GOT3 (cell line): ENCODE data around the gene SCNN1G.

Experiments
- DNase-seq: peaks from one replicate; lab custom pipeline; 2025; ENCODE audit warnings: mixed read lengths; lab: John Stamatoyannopoulos, UW

Gene SCNN1G

DNA sequence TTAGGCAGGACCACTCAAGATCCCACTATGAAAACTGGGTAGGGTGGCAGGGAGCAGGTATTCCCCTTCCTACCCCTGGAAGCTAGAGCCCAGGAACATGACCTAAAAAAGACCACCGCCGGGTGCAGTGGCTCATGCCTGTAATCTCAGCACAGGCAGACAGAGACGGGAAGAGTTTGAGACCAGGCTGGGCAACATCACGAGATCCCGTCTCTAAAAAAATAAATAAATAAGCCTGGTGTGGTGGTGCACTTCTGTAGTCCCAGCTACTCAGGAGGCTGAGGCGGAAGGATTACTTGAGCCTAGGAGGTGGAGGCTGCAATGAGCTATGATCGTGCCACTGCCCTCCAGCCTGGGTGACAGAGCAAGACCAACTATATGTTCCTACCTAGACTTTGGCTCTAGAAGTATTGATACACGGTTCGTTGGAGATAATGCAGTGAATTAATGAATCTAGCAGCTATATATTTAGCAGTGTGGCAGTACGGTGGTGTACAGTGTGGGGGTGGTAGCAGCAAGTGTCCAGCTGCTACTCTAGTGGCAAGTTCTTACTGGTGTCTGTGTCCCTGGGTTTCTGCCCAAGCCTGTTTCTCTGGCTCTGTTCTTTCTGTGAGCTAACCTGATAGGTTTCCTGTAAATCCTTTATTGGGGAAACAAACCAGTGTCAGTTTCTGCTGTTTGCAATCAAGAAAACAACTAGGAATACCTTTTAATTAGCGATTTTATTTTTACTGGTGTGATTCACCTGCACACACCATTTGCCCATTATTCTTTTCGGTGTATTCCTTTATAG is 30.0 kb upstream of the SCNN1G start:
- DNase-seq: no peak

DNA sequence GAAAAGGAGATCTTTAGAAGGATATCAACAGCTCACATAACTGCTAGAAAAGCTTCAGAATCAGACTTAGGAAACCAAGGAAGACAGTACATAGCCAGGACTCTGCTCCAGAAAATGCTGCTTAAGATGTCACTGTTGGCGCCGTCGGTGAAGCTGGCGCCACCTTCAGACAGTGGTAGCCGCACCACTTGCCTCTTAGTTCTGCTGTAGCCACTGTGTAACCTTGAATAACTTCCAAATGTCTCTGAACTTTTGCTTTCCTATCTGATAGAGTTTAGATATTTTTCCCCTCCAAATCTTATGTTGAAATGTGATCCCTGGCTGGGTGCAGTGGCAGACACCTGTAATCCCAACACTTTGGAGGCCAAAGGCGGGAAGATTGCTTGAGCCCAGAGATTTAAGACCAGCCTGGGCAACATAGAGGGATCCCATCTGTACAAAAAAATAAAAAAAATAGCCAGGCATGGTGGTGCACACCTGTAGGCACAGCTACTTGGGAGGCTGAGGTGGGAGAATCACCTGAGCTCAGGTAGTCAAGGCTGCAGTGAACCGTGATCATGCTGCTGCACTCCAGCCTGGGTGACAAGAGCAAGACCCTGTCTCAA is 27.0 kb upstream of the SCNN1G start:
- DNase-seq: no peak

DNA sequence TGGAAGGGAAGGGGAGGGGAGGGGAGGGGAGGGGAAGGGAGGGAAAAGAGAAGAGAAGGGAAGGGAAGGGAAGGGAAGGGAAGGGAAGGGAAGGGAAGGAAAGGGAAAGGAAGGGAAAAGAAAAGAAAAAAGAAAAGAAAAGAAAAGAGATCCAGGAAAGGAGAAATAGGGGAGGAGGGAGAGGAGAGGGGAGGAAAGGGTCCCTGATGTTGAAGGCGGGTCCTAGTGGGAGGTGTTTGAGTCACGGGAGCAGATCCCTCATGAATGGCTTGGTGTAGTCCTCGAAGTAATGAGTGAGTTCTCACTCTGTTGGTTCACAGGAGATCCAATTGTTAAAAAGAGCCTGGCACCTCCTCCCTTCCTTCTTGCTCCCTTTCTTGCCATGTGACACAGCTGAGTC is 26.4 kb upstream of the SCNN1G start:
- no peak for DNase-seq

DNA sequence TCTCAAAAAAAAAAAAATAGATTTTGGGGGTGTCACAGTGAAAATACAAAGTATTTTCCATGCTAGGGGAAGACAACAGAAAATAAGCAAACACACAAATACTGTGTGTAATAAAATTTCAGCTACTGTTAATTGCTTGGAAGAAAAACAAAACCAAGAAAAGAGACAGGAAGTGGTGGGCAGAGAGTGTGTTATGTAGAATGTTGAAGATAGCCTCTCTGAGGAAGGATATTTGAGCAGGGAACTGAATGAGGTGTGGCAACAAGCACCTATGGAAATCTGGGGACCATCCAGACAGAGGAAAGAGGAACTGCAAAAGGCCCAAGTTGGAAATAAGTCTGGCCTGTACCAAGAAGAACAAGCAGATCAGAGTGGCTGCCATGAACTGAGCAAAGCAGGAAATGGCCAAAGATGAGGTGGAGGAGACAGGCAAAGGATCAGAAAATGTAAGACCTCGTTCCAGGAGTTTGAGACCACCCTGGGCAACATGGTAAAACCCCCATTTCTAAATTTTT is 25.5 kb upstream of the SCNN1G start:
- no peak for DNase-seq

DNA sequence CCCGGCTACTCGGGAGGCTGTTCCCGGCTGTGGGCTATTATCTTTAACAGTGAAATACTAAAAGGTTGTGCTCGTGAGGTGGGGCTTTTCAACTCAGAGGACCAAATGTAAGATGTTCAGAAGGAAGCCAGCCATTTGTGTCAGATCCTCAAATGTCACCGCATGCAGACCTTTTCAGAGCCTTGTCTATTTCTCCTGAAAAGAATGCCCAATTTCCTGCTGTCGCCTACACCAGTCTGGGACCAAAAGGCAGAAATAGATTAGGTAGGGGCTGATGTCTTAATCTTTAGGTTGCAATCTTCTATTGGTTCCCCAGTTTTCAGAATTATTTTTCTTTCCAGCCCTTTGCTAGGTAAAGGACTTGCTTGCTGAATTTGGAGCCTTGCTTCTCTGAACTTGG is 24.4 kb upstream of the SCNN1G start:
- no peak for DNase-seq

DNA sequence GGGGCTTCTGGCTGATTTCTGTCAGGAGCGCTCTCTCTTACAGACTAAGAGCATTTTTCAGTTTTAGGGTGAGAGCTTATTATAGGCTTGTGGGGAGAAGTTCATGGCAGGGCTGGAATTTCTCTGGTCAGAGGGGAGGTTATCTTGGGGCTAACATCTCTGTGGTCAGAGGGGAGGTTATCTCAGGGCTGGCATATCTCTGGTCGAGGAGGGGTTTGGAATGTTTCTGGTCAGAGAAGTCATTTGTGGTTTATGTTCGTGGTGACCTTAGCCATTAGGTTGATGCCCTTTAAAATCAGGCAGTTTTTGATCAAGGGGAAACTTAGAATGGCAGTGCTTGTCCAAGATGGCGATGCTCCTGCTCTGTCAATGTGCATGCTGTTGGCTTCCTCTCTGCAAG is 22.5 kb upstream of the SCNN1G start:
- no peak for DNase-seq

DNA sequence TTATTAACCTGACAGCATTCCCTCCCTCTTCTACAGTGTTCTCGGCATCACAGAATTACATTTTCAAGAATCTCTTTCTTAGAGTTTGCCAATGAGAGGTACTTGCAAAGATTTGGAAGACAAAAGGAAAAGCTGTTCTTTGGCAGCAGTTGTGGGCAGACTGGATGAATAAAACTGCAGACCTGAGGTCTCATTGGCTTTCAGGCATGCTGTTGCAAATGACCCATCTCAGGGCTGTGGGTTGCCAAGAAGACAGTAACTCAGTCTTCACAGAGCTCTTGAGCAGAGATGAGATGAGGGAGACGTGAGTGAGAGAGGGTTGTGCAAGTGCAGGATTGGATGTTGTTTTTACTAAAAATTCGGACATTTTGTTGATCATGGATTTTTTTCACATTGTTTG is 22.0 kb upstream of the SCNN1G start:
- no peak for DNase-seq

DNA sequence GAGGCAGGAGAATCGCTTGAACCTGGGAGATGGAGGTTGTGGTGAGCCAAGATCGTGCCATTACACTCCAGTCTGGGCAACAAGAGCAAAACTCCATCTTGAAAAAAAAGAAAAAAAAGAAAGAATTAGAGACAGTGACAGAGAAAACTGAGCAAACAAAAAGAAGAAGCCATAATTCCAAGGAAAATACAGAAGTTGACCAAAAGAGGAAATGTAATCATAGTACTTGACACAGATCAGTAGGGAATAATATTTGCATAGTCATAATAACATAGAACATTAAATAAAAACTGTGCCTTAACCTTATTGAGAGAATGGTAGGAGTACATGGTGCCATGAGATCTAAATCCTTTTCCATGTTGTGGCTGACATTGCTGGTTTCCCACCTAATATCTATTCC is 18.6 kb upstream of the SCNN1G start:
- DNase-seq: no peak

DNA sequence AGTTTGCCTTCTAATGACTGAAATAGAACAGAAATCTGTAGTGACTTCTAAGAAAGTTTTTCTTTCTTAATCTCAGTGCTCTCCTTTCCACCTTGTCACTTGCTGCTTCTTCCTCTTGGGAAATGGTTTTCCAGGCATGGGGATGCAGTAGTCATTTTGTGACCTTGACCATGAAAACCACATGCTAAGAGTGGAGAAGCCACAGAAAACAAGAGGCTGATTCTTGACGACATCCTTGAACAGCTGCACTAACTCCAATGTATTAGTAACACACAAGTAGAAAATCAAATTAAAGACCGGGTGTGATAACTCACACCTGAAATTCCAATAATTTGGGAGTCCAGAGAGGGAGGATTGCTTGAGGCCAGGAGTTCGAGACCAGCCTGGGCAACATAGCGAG is 17.8 kb upstream of the SCNN1G start:
- no peak for DNase-seq

DNA sequence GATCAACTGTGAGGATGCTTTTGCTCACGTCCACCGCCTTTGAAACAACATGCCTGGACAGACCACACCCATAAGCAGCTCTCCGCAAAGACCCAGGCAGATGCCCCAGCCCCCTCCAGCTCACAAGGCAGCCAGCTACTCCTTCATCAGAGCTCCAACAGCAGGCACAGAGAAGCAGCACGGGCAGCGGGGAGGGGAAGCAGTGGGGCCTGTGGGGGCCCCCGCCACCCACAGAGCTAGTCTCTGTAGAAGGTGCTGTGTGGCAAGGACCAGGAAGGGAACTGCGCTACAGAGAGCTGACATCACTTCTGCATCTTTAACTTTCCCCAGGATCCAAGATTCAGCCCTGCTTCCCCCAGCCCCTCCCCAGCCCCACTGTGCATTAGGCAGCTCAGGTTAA is 10.0 kb upstream of the SCNN1G start:
- DNase-seq: no peak

DNA sequence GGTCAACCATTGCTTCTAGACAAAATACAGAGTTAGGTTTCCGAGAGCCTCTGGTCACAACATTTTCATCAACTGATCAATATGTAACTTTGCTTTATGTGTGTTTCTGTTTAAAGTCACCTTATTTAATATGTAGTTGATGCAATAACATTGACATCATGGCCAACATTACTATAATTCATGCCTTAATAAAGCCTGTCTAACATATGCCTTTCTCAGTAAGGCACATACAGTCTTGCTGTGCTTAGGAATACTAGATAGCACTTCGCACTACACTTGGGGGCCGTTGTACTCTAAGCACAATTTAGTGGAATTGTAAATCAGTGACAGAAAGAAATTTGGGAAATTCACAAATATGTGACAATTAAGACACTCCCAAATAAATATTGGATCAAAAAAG is 9.6 kb upstream of the SCNN1G start:
- no peak for DNase-seq

DNA sequence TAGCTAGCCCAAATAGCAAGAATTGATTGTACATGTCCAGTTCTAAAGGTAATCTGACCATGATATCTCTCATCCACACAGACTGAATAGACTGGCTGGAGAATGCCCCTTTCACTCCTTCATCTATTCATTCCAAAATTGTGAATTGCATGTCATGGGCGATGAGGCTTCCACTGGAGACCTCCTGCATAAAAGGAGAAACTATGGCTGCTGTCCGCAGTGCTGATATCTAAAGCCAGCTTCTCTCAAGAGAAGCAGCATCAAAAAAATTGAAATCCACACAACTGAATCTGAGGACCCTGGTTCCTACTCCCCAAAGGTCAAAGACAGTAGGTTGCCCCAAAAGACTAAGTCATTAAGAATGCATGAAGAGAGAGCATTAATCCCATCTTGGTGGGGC is 7.9 kb upstream of the SCNN1G start:
- no peak for DNase-seq

DNA sequence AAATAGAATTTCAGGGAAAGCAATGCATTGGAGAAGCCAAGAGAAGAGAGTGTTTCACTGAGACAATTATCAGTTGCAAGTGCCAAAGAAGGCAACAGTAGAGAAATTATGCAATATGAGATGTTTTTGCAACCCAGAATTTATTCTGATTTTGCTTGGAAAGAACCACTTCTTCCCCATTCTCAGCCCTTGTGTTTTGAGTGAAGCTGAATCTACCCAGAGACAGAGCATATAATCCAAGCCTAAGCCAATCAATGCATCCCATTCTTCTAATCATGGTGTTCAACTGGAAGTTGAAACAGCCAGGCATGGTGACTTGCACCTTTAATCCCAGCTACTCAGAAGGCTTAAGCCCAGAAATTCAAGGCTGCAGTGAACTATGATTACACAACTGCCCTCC is 6.9 kb upstream of the SCNN1G start:
- no peak for DNase-seq

DNA sequence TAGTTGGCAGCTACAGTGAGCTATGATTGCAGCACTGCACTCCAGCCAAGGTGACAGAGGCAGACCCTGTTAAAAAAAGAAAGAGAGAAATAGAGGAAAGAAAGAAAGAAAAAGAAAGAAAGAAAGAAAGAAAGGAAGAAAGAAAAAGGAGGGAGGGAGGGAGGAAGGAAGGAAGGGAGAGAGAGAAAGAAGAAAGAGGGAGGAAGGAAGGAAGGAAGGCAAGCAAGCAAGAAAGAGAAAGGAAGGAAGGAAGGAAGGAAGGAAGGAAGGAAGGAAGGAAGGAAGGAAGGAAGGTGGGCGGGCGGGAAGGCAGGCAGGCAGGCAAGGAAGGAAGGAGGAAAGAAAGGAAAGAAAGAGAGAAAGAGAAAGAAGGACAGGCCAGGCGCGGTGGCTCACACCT is 1.0 kb upstream of the SCNN1G start:
- no peak for DNase-seq

DNA sequence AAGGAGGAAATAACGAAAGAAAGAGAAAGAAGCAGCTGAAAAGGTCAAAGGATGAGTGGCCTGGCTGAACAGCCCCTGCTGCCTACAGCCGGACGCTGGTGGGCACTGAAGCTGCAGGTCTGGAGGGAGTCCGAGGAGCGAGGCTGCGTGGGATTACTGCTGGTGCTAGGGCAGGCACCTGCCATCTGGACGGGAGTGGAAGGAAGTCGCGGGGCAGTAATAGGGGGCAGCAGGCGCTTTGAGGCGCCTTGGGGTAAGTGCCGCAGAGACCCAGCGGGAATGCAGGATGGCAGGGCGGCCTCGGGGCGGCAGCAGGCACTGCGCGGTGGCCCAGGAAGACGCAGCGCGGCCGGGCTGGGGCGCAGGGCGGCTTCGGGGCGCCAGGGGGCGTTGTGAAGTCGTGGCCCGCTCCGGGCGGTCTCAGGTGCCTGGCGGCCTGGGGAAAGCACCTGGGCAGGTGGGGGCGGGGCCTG is 303 bp upstream of the SCNN1G start:
- DNase-seq: peak; percentile 28

DNA sequence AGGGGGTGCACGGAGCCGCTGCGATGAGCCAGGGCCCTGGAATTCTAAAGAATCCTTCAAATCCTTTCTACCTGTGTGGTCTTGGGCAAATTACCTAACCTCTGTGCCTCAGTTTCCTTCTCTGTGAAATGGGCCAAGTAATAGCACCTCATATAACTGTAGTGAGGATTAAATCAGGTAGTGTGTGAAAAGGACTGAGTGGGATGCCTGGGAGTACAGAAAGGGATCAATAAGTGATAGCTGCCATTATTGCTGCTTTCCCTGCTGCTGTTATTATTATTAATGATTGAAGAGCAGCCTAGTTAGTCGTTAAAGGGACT is 958 bp downstream of the SCNN1G start:
- no peak for DNase-seq

DNA sequence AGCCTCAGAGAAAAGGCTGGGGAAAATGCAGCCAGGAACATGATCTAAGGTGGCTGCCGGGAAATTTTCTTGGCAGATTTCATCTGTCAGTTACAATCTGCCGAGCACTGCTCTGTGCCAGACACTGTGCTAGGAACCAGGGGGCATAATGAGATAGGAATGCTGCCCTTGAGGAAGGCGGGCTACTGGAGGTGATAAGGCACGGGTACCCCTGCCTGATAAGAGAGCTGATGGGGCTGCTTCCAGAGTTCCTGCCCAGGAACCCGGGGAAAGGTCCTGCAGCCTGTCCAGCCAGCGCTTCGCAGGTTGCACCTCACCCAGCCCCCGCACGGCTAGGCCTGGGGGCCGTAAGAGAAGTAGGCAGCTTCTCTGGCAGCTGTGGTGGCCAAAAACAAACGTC is 3.1 kb downstream of the SCNN1G start:
- no peak for DNase-seq

DNA sequence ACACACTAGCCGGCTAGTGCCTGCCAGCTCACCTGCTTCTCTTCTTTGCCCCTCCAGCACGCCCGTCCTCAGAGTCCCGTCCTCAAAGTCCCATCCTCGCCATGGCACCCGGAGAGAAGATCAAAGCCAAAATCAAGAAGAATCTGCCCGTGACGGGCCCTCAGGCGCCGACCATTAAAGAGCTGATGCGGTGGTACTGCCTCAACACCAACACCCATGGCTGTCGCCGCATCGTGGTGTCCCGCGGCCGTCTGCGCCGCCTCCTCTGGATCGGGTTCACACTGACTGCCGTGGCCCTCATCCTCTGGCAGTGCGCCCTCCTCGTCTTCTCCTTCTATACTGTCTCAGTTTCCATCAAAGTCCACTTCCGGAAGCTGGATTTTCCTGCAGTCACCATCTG is 3.6 kb downstream of the SCNN1G start:
- DNase-seq: no peak

DNA sequence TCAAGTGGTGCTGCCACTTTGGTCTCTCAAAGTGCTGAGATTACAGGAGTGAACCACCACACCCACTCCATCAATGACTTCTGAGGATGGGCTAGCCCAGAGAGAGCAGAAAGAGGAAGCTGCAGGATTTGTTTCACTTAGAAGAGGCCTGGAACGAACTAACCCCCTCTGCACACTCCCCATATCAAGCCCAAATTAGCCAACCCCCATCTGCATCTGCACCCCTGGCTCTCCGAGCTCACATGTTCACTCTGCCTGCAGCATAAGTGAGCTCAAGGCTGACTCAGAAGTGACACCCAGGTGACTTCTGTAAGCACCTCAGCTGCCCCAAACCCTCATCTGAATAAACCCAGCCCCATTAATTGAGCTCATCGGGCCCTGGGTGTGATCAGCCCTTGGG is 4.8 kb downstream of the SCNN1G start:
- DNase-seq: no peak

DNA sequence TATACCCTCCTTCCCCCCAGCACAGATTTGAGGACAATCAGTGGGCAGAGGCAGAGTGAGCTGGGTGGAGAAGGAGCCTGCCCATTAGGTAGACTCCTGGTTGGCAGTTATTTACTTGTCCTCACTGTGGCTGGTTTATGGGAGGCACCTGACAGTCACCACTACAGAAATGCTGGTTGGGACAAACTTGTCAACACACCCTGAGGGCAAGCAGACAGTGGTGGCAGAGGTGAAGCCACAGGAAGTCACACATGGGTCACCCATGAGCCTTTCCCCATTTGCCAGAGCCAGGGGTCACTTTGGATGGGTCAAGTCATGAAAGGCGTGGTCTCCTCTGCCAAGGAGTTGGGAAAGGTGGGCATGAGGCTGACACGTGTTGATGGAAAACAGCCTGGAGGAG is 6.4 kb downstream of the SCNN1G start:
- no peak for DNase-seq

DNA sequence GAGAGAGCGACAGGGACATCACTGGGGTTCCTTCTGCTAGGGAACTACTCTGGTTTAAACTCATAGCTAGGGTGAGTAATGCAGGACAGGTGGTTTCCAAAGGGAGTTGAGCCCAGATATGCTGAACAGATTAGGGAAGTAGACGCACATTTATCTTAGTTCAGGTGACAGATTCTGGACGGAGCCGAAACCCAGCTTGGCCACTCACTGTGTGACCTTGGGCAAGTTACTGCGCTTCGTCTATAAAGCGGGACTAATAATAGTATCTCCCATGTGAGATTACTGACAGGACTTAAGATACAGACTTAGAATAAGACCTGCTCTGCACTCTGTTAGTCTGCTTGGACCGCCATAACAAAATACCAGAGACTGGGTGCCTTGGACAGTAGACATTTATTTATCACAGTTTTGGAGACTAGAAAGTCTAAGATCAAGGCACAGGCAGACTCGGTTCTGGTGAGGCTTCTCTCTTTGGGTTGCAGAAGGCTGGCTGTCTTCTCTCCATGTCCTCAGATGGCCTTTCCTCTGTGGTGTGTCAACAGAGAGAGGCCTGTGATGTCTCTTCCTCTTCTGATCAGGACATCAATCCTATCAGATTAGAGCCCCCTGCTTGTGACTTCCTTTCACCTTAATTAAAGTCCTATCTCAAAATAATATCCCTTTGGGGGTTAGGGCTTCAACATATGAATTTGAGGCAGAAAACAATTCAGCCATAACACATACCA is 12.1 kb downstream of the SCNN1G start:
- no peak for DNase-seq

DNA sequence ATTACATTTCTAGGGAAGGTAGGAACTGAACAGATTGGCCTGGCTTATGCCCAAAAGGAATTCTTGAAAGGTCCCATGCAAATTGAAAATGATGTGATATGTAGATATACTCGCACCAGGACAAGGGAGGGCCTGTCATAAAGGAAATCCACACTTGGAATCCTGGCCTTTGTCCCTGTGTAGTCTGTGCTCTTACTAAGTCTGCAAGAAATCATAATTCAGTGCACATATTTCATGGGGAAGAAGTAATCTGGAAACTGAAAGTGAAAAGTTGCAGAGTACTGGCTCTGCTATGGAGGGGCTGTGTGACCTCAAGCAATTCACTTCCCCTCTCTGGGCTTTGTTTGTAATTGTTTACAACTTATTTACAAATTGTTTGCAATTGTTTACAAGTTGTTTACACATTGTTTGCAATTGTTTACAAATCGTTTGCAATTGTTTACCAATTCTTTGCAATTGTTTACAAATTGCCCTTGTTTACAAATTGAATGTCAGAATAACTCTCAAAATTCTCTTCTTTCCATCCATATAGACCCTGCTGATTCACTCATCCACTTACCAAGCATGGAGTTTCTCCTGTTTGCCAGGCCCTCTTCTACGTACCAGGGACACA is 12.9 kb downstream of the SCNN1G start:
- DNase-seq: no peak

DNA sequence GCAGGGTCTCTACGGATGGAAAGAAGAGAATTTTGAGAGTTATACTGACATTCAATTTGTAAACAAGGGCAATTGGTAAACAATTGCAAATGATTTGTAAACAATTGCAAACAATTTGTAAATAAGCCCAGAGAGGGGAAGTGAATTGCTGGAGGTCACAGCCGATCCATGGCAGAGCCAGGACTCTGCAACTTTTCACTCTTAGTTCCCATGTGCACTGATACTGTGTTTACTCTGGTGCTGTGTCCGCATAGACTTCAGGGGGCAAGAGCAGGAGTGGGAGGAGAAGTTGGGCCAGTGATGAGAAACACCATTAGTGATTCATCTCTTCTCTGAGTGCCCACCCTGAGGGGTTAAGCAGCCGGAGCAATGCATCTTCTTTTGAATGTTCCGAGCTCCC is 14.0 kb downstream of the SCNN1G start:
- DNase-seq: no peak
